GF-D8 (cell line): ENCODE results near the gene OPRL1.

Experiments
- DNase-seq: peaks from one replicate; lab custom pipeline; 2025; lab: John Stamatoyannopoulos, UW

The OPRL1 gene

DNA sequence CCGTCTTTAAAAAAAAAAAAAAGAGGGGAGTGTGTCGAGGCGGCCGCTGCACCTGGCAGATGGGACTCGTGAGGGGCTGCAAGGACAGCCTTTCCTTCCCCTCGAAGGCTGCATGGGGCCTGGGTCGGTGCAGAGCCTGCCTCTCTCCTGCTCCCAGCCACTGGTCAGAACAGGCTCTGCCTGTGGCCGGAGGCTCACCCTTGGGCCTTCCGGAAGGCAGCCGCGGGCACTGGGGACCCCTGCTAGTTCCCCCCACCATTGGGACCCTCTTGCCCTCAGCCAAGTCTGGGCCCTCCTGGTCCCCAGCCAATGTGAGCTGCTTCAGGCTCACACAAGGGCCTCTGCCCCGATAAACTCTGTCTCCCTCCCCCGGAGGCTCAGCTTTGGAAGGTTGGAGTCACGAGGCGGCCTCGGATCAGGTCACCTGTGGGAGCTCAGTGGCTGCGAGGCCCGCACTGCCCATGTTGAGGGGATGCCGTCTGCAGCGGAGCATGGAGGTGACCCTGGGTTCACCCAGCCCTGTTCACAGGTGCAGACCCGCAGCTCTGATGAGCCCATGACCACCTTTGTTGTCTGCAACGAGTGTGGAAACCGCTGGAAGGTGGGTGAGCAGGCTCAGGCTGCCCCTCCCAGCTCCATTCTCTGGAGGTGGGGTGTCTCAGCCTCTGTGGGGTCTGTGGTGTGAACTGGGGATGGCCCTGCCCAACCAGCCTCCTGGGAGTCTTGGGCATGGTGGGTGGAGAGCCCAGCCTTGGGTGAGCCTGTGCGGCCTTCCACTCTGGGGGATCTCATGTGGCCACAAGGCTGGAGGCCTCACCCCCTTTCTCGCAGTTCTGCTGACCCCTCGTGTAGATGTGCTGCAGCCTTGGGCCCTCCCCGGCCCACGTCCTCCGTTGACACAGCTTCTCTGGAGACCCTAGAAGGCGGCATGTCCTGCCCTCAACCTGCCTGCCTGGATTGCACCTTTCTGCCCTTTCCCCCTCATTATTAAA, 8.2 kb upstream of the OPRL1 start:
- DNase-seq, result no peak

DNA sequence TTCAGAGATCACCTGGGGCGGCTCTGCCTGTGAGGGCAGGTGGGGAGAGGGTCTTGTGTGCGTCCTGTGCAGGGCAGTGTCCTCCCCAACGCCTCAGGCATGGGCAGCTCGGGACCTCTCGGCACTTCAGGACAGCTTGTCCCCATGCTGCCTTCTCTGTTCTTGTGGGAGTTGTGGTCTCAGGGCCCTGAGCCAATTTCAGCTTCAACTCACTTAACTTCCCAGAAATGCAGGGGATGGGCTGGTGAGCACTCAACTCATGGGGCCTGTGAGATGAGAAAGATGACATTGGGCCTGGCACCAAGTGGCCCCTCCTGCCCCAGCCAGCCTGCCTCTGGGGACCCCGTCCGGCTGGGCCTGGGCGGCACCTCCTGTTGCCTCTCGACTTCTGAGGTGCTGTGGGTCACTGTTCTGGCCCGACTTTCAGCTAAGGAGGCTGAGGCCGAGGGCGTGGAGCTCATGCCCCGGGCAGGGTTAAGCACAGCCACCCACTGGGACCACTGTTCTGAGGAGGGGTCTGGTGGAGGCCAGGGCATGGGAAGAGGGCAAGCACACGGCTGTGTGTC, 7.3 kb upstream of the OPRL1 start:
- DNase-seq, result peak; percentile 25

DNA sequence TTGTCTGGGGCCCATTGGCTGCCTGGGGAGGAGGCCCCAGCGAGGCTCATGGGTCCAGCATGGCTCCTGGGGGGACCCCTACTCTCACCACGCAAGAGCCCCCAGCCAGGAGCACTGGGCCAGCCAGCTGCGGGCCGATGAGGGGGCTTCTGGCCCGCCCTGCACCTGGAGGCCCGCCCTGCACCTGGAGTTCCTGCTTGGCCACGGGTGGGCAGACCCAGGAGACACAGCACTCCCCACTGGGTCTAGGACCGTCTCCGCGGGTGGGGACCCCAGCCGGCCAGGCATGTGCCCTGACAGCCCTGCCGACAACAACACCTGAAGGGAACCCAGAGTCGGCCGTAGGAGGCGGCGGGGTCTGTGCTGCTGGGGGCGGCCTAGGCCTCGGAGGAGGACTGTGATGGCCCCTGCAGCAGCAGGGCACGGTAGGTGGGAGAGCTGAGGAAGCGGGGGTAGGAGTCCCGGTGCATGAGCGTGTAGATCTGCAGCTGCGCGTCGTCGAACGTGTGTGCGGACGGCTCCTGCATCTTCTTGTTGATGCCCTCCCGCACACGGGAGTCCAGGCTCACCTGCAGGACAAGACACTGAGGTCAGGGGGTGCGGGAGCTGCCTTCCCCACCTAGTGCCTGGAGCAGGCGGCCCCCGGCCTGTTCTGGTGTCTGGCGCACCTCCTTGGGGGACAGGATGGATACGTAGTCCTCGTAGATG, 6.3 kb upstream of the OPRL1 start:
- no peak for DNase-seq

DNA sequence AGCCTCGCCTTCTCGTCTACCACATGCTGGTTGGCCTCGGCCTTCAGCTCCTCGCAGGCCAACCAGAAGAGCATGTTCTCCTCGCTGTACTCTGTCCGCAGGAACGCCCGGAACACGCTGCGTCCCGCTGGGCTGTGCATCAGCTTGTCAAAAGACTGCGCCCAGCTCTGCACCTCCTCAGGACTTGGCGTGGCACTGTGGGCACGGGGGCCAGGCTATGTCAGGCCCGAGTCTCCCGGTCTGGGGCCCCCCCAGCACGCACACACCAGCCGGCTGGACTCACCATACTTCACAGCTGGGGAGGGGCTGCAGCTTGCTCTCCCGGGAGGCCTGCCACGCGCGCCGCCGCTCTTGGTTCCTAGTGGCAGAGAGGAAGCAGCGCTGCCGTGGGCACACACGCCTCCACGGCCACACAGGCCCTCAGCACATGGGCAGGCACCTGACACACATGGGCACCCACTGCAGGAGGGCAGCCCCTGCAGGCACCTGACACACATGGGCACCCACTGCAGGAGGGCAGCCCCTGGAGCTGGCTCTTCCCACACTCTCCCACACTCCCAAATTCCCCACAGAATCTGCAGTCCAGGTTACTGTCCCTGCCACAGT, 5.6 kb upstream of the OPRL1 start:
- DNase-seq, result no peak

DNA sequence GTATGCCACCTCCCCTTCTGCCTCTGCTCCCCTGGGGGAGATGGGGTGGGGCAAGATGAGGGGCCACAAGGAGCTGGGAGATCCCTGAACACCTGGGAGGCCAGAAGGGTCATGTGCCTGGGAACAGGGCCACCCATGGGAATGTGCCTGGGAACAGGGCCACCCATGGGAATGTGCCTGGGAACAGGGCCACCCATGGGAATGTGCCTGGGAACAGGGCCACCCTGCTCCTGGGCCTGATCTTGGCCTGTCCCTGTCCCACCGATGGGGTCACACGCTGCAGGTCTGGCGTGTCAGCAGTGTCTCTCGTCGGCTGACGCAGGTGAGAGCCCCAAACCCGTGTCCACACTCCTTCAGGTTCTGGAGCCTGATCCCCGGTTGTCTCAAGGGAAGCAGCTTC, 4.9 kb upstream of the OPRL1 start:
- DNase-seq, result no peak

DNA sequence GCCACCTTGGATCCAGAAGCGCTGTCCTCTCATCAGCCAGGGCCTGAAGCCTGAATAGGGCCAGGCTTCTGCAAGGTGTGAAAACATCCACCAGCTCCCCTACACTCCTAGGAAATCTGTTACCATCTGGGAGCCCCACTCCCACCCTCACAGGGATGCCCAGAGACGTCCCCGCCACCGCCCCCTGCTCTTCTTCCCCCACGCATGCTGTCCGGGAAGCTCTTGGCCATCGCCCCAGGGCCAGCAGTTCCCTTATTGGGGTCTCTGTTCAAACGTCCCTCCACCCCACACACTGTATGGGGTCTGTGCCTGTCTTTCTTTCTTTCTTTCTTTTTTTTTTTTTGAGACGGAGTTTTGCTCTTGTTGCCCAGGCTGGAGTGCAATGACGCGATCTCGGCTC, 4.3 kb upstream of the OPRL1 start:
- DNase-seq, result no peak

DNA sequence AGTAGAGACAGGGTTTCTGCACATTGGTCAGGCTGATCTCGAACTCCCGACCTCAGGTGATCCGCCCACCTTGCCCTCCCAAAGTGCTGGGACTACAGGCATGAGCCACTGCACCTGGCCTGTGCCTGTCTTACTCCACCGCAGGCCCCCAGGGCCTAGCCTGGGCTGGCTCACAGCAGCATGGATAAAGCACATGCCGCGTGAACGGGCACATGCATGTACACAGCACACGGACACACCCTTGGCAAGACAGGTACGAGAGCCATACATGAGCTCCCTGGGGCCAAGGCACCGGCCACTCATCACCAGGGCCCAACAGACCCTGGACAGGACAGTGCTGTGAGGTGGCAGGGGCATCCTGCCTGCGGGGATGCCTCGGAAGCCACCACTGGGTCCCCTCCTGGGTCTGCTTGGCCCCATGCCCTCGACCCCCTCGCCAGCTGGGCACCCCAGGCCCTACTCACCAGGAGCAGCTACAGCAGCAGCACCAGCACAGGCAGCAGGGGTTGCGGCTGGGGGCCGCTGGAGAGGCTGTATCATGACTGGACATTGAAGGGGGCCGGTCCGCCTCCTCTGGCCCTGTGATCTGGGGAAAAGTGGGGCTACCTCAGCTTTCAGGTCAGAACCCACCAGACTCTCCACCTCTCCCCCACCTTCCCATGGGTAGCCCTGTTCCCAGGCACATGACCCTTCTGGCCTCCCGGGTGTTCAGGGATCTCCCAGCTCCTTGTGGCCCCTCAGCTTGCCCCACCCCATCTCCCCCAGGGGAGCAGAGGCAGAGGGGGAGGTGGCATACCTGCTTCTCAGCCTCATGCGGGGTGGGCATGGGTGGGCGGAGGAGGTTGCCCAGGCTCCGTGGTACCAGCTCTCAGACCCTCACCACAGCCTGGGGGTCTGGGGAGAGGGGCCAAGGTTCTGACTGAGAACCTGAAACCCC, 3.6 kb upstream of the OPRL1 start:
- no peak for DNase-seq

DNA sequence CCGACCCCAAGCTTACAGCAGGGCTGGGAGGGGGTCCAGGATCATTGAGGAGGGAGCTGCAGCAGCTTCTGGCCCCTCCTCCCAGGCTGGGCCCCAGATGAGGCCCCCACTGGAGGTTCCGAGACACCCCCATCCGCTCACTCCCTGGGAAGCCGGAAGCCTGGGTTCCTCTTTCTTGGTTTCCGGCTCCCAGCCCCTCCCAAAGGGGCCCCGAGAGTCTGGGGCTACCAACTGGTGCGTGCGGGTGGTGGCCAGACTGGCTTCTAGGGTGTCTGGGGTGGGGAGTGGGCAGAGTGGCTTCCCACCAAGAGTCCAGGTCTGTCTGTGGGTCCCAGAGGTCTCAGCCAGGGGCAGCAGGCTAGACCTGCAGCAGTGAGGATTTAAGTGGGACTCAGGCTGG, 2.8 kb upstream of the OPRL1 start:
- peak; percentile 76 for DNase-seq

DNA sequence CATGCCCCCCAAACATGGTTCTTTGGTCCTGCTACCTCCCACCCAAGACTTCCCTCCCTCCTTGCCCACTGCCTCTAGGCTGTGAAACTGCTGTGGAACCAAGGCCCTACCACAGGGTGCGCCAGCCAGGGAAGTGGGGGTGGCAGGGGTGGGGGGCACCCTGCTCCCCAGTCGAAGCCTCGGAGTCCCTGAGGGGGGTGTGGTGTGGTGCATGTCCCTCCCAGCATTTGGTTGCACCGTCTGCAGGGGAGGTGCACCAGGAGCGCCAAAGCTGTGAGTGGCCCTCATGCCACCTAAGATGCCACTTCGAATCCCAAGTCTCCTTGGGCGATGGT, 2.4 kb upstream of the OPRL1 start:
- no peak for DNase-seq

DNA sequence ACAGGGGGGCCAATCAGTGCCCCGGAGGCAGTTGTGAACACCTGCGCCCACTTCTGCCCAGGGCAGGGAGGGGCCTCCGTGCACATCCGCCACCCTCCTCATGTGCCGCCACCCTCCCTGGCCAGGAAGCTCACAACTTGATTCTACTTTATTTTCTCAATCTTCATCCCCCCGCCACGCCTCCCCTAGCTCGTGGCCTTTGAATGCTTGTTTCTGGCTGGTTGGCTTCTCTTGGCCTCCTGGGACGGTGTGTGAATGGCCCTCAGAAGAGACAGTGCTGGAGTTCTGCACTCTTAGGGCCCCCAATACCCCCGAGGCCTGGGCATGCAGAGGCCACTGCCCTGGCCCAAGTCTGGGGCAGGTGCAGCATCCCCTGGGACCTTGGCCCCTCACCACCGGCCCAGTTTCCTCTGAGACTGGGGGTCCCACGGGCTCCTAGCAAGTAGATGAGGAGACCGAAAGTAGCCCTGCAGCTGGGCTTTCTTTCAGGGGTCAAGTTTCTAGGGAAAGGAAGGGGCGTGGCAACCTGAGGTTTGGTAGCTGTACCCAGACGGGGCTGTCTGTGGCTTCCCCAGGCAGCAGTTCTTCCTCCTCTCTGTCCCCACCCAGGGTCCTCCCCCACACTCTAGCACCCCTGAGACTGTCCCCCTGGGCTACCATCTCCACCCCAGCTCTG, 1.9 kb upstream of the OPRL1 start:
- peak; percentile 79 for DNase-seq

DNA sequence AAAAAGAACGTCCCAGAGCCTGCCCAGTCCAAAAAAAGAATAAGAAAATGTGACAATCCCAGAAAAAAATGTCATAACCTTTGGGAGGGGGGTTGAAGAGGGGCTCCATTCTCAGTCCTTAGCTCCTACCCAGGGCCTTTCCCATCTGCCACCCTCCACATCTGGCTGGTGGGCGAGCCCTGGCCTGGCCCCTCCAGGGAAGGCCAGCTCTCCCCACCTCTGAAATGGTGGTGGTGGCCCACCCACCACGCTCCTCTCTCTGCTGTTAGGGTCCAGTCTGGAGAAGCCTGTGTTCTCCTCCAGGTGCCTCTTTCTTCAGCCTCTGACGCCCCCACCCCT, 979 bp upstream of the OPRL1 start:
- no peak for DNase-seq

DNA sequence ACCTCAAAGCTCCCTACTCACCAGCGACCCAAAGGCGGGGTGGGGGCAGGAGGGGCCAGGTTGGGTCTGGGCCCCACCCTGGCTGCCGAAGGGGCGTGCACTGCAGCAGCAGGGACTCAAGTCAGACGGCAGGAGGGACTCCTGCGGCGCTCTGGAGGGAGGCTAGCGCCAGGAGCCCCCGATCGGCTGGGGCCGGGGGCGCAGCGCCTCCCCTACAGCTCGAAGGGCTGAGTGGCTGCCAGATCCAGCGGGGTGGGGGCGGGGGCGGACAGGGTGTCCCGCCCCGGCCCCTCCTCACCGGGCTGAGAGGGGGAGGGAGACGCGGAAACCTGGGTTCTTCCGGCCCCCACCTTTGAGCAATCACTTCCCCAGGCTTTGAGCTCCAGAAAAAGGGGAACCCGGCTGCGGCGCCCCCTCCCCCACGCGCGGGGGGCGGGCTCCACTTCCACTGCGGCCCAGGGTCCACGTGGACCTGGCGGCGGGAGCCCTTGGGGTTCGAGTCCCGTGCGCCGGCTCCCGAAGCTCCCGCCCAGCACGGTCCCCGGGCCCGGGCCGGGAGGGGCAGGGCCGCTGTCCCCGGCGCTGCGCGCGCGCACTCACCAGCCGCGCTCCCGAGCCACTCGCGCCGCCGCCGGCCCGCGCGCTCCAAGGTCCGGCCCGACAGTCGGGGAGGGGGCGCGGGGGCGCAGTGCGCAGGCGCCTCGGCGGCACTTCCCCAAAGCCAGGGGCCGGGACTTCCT, 439 bp upstream of the OPRL1 start, which contains the start of gene RGS19:
Gene RGS19, minus strand, starts transcription at position 246 of the 740 bp plus-strand sequence. CDS start 2,632 bp downstream, outside the sequence.
- DNase-seq, result peak; percentile 91

DNA sequence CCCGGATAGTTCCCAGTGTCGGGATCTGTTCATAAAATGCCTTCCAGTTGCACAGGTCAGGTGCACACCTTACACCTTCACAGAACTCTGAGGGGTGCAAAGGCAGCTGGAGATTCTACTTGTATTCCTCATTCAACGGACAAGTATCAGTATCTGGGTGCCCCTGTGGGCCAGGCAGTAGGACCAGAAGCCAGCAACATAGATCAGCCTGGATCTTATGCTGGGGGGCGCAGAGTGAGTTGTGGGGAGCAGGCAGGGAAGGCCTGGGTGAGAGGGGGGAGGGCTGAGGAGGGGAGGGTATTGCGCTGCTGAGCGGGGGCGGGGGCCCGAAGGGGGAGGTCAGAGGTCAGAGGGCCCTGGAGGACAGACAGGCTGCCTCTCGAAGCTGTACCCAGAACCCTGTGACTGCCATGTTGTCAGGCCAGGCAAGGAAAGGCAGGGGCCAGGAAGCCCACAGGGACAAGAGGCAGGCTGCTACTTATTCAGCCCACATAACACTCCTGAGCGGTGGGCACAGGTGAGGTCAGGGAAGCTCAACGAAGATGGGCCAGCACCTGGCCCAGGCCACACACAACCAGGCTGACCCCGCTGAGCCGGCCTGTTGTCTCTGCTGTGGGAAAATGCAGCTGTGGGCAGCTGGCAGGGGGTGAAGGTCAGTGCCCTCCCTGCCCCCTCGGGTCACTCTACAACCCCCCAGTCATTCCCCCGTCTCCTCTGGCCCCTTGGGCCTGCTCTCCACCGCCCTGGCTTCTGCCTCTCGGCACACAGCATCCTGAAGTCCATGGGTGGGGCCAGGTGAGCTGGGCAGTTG, 1.1 kb downstream of the OPRL1 start:
- no peak for DNase-seq

DNA sequence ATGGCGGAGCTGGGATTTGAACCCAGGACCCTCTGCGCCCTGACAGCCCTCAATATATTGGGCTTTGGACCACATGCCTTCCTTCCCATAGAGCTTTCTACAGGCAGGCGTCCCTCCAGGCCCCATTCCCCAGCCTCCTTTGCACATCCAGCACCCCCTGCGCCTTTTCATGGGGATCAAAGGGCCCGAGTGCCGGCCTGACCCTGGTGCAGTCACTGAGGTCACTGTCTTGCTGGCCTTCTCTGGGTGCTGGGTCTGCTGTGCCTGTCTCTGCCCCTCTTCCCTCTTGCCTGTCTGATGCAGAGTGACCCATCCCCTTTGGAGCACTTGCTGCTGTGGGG, 1.7 kb downstream of the OPRL1 start:
- DNase-seq, result no peak

DNA sequence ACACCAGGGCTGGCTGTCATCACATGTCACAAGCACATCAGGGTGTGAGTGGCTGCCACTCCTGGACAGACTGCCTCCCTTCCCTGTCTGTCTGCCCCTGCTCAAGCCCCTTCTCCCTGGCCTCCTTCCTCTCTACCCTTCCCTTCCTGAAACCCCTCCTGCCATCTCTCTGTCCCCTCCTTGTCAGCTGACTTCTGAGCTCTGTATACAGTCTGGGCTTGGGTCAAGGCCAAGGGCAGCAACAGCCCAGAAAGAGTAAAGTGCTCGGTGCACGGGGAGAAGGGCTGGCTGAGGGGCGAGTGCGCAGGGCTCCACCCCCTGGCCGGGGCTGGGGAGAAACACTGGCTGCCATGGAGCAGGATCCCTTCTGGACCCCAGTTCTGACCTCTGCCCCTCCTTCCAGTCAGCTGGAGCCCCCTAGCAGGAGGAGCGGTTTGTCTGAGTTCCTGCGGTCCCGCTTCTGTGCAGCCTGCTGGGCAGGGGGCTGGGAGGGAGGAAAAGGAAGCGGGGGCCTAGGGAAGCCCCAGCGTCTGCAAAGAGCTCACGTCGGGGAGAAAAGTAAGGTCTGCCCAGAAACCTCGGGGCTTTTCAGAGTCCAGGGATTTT, 2.3 kb downstream of the OPRL1 start:
- peak; percentile 53 for DNase-seq

DNA sequence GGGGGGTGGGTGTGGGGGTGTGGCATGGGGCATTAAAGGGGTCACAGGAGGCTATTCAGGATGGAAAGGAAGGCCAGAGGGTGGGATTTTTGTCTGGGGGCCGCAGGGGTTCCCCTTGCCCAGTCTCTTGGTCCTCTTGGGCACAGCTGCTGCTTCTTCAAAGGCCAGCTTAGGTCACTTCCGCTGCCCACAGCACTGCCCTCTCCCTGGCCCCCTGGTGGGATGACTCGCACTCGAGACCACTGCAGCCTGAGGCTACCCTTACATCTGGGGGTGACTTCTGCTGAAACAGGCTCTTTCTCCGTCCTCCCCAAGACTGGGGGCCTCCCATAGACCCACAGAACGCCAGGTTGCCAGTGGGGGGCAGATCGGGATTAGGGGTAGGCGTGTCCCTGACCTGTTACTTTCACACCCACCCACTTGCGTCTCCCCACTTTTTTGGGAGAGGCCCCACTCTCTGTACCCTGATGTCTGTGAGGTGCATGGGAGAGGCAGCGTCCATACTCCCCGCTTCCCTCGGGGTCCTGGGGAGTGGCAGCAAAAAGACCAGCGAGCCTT, 3.0 kb downstream of the OPRL1 start:
- no peak for DNase-seq

DNA sequence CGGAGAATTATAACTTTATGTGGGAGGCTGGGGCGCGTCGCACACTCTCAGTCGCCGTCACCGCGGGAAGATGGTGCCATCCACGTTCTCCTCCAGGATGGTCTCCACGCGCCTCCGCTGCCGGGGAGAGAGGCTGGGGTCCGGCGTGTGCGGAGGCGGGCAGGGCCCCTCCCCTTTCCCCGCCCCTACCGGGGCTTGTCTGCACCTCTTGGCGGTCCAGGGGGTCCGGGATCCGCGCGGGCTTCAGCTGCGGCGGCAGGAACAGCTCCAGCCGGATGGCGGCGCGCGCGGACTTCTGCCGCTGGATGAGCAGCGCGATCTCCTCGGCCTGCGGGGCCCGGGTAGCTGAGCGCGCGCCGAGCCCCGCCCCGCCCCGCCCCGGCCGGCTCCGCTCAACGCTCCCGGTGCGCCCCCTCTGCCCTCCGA, 3.5 kb downstream of the OPRL1 start:
- DNase-seq, result peak; percentile 46

DNA sequence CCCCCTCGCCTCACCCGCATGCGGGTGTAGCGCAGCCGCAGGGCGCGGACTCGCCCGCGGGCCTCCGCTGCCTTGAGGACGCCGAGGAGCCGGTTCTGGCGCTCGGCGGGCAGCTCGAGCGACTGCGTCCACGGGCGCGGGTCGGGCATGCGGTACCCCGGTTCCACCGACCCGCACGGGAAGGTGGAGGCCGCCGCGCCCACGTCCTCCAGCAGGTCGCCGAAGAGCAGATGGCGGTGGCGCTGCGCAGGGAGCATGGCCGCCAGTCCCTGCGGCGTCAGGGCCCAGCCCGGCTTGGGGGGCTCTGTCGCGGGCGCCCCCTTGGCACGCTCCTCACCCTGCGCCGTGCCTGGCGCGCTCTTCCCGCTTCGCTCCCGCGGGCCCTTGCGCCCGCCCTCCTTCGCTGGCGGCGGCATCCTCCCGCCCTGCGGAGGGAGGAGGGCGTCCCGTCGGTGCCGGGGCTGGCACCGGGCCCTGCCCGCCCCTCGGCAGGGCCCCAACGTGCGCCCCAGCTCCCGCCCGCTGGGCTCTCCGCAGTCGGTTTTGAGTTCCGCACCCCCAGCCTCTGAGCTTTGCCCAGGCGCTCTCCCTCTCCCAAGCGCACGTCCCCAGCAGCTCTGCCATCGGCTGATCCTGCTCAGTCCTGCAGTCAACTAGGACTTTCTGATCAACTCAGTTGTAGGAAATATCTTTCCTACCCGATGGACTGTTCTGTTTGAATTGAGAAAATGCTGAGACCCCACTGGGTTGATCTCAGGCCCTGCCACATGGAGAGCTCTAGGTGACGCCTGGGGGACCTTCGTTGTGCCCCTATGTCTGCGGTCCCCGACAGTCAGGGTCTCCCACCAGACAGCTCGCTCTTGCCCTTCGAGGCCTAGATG, 4.2 kb downstream of the OPRL1 start, which contains the start of gene LKAAEAR1:
Gene LKAAEAR1, minus strand, starts transcription at position 595 of the 881 bp plus-strand sequence. Its CDS starts 179 bp downstream, at position 416.
- no peak for DNase-seq
